ENCODE data around the gene GPR108. TPM values are rescaled to one million over a fixed set of nuclear protein-coding genes. Genes with fewer than 3 reads are reported as not detected.

The GPR108 gene
- total and polyA plus RNA-seq, 2 of the 13 experiments (the other 11 are each of a cell fraction or from before 2014, with no cell fraction given): 36.4 to 63.0 TPM

- TF ChIP-seq, protein P1, sequence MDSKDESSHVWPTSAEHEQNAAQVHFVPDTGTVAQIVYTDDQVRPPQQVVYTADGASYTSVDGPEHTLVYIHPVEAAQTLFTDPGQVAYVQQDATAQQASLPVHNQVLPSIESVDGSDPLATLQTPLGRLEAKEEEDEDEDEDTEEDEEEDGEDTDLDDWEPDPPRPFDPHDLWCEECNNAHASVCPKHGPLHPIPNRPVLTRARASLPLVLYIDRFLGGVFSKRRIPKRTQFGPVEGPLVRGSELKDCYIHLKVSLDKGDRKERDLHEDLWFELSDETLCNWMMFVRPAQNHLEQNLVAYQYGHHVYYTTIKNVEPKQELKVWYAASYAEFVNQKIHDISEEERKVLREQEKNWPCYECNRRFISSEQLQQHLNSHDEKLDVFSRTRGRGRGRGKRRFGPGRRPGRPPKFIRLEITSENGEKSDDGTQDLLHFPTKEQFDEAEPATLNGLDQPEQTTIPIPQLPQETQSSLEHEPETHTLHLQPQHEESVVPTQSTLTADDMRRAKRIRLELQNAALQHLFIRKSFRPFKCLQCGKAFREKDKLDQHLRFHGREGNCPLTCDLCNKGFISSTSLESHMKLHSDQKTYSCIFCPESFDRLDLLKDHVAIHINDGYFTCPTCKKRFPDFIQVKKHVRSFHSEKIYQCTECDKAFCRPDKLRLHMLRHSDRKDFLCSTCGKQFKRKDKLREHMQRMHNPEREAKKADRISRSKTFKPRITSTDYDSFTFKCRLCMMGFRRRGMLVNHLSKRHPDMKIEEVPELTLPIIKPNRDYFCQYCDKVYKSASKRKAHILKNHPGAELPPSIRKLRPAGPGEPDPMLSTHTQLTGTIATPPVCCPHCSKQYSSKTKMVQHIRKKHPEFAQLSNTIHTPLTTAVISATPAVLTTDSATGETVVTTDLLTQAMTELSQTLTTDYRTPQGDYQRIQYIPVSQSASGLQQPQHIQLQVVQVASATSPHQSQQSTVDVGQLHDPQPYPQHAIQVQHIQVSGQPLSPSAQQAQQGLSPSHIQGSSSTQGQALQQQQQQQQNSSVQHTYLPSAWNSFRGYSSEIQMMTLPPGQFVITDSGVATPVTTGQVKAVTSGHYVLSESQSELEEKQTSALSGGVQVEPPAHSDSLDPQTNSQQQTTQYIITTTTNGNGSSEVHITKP (CRISPR knock-in tag; IDR thresholded peaks at IDR 0.05; ENCODE audit: low read depth): 0 out of 2 replicates have a peak, but pooled peaks have one; percentile 34
- no peak for TF ChIP-seq ZNF597 (CRISPR knock-in tag; IDR thresholded peaks at IDR 0.05)
- TF ChIP-seq, protein P2, sequence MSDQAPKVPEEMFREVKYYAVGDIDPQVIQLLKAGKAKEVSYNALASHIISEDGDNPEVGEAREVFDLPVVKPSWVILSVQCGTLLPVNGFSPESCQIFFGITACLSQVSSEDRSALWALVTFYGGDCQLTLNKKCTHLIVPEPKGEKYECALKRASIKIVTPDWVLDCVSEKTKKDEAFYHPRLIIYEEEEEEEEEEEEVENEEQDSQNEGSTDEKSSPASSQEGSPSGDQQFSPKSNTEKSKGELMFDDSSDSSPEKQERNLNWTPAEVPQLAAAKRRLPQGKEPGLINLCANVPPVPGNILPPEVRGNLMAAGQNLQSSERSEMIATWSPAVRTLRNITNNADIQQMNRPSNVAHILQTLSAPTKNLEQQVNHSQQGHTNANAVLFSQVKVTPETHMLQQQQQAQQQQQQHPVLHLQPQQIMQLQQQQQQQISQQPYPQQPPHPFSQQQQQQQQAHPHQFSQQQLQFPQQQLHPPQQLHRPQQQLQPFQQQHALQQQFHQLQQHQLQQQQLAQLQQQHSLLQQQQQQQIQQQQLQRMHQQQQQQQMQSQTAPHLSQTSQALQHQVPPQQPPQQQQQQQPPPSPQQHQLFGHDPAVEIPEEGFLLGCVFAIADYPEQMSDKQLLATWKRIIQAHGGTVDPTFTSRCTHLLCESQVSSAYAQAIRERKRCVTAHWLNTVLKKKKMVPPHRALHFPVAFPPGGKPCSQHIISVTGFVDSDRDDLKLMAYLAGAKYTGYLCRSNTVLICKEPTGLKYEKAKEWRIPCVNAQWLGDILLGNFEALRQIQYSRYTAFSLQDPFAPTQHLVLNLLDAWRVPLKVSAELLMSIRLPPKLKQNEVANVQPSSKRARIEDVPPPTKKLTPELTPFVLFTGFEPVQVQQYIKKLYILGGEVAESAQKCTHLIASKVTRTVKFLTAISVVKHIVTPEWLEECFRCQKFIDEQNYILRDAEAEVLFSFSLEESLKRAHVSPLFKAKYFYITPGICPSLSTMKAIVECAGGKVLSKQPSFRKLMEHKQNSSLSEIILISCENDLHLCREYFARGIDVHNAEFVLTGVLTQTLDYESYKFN (CRISPR knock-in tag; conservative IDR thresholded peaks at IDR 0.05): no peak
- no peak for TF ChIP-seq ZFAT (CRISPR knock-in tag; conservative IDR thresholded peaks at IDR 0.05)
- TF ChIP-seq ZFP36 (IDR thresholded peaks at IDR 0.05; ENCODE audit: borderline replicate concordance, low read depth, low read length, partially characterized antibody): no peak
- TF ChIP-seq JUND (CRISPR knock-in tag; IDR thresholded peaks at IDR 0.05): no peak
- no peak for TF ChIP-seq ZFP1 (CRISPR knock-in tag; IDR thresholded peaks at IDR 0.05)
- TF ChIP-seq, protein P3, sequence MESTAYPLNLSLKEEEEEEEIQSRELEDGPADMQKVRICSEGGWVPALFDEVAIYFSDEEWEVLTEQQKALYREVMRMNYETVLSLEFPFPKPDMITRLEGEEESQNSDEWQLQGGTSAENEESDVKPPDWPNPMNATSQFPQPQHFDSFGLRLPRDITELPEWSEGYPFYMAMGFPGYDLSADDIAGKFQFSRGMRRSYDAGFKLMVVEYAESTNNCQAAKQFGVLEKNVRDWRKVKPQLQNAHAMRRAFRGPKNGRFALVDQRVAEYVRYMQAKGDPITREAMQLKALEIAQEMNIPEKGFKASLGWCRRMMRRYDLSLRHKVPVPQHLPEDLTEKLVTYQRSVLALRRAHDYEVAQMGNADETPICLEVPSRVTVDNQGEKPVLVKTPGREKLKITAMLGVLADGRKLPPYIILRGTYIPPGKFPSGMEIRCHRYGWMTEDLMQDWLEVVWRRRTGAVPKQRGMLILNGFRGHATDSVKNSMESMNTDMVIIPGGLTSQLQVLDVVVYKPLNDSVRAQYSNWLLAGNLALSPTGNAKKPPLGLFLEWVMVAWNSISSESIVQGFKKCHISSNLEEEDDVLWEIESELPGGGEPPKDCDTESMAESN (CRISPR knock-in tag; conservative IDR thresholded peaks at IDR 0.05): no peak
- no peak for TF ChIP-seq ZNF20 (CRISPR knock-in tag; IDR thresholded peaks at IDR 0.05)
- no peak for TF ChIP-seq KMT2B (CRISPR knock-in tag; IDR thresholded peaks at IDR 0.05)
- TF ChIP-seq AHR (CRISPR knock-in tag; IDR thresholded peaks at IDR 0.05): 0 out of 2 replicates have a peak, but pooled peaks have one; percentile 25
- TF ChIP-seq ZNF282 (IDR thresholded peaks at IDR 0.05; ENCODE audit: partially characterized antibody): no peak
- no peak for TF ChIP-seq ZBTB42 (CRISPR knock-in tag; IDR thresholded peaks at IDR 0.05)
- no peak for TF ChIP-seq JDP2 (CRISPR knock-in tag; IDR thresholded peaks at IDR 0.05; ENCODE audit: borderline replicate concordance)
- TF ChIP-seq FOXO1 (CRISPR knock-in tag; IDR thresholded peaks at IDR 0.05): no peak
- peak; percentile 66 for TF ChIP-seq ZNF629 (CRISPR knock-in tag; conservative IDR thresholded peaks at IDR 0.05)
These were observed 1.5 kb upstream of the GPR108 start (continued) for GRCh38 chr19:6738787-6739389.
